ENCODE results near the gene COL4A2.
A peak's percentile ranks its signal among the peaks of the same experiment; 100 is the strongest.

- TF ChIP-seq CTCF (IDR thresholded peaks at IDR 0.05 in 4 of 5, conservative IDR thresholded peaks at IDR 0.05 in 1 of 5): no peak
- TF ChIP-seq POLR2A (IDR thresholded peaks at IDR 0.05): peak in 1 of 2 donors; percentile 11
Measured at GRCh38 chr13:110399801-110400200, 92.7 kb downstream of the COL4A2 start.
